ENCODE measurements around the gene FRMD8. TPM values are rescaled to one million over a fixed set of nuclear protein-coding genes. Genes with fewer than 3 reads are reported as not detected.

FRMD8 gene
- total and polyA plus RNA-seq, 2 of the 4 experiments (the other 2 are of a cell fraction), result 11.3 to 19.8 TPM

GRCh38 chr11:65402790-65403189, 16.4 kb downstream of the FRMD8 start:
- in situ Hi-C loops (cut with MboI; ENCODE audit: low sequenced_read_pairs), result no loop called here
- Histone ChIP-seq H4K91ac (ENCODE audit: insufficient read depth, low read depth, low read length) (no peak overlapping the region), H3K9me1 (ENCODE audit: insufficient read depth, low read length) (peaks cover 4% of the 10 kb centered on the region), H2AFZ (replicated peaks; ENCODE audit: low read length, poor library complexity) (no peak overlapping the region), H3K27ac (ENCODE audit: insufficient read depth, low read length) (no peak overlapping the region), H3K79me1 (ENCODE audit: low read depth in 1 of 2, low read length in 2 of 2) (peaks cover 9 to 27% of the 10 kb centered on the region in 2 experiments), H4K20me1 (ENCODE audit: insufficient read depth, low read length) (peaks cover 7% of the 10 kb centered on the region), H3K18ac (ENCODE audit: low read depth, low read length) (no peak overlapping the region), H3K4me2 (ENCODE audit: low read depth, low read length) (no peak overlapping the region), H3K4ac (ENCODE audit: low read depth, low read length) (no peak overlapping the region), H4K8ac (ENCODE audit: low read depth in 2 of 2, low read length in 2 of 2) (no peak overlapping the region), H3K9ac (ENCODE audit: low read depth, low read length) (no peak overlapping the region), H2BK20ac (ENCODE audit: low read depth, low read length) (no peak overlapping the region), H3K56ac (ENCODE audit: extremely low read depth, insufficient read depth, low read length) (no peak overlapping the region), H3K14ac (replicated peaks; ENCODE audit: low read depth, low read length) (no peak overlapping the region), H3K36me3 (ENCODE audit: control insufficient read depth, insufficient read depth, low read length) (peaks cover 57% of the 10 kb centered on the region), H4K5ac (ENCODE audit: low read depth, low read length) (no peak overlapping the region), H3K4me1 (ENCODE audit: control insufficient read depth, insufficient read depth, low read length) (0 out of 2 replicates have a peak, but pooled peaks cover 1% of the 10 kb centered on the region), H3K9me3 (ENCODE audit: control insufficient read depth, insufficient read depth, low read length) (no peaks in the 10 kb centered on the region), H3K23ac (ENCODE audit: low read depth, low read length) (no peak overlapping the region), H3K4me3 (ENCODE audit: insufficient read depth, low read depth, low read length) (no peak overlapping the region), H2AK9ac (replicated peaks; ENCODE audit: low read depth, low read length, poor library complexity) (no peak overlapping the region), H2BK5ac (ENCODE audit: low read depth, low read length, poor library complexity, severe bottlenecking) (no peak overlapping the region), H2BK15ac (ENCODE audit: low read depth, low read length) (no peak overlapping the region), H3K27me3 (ENCODE audit: control insufficient read depth, insufficient read depth, low read length) (no peaks in the 10 kb centered on the region), H2AK5ac (ENCODE audit: low read depth, low read length) (no peak overlapping the region), H2BK120ac (ENCODE audit: low read depth, low read length) (no peak overlapping the region)
- no CpG with 5 or more reads among the region's 2 CpGs for WGBS, 2 experiments (ENCODE audit: extremely low coverage in 2 of 2, insufficient read length in 1 of 2)
- no TSS peak for BruUV-seq (replicated peaks)
- DNase-seq, result no peak
- intact Hi-C loops (cut with micrococcal nuclease), result no loop called here
- dilution Hi-C loops (cut with HindIII; ENCODE audit: low sequenced_read_pairs, unreplicated experiment), result no loop called here
- TF ChIP-seq FOS (IDR thresholded peaks at IDR 0.05; ENCODE audit: low read depth, low read length) (no peak), MAZ (IDR thresholded peaks at IDR 0.05; ENCODE audit: borderline replicate concordance, low read depth, low read length) (no peak), SMC3 (IDR thresholded peaks at IDR 0.05; ENCODE audit: low read depth, low read length) (no peak), CTCF (conservative IDR thresholded peaks at IDR 0.05; ENCODE audit: low read depth, low read length) (no peak), MXI1 (IDR thresholded peaks at IDR 0.05; ENCODE audit: borderline replicate concordance, low read depth, low read length) (no peak), RAD21 (IDR thresholded peaks at IDR 0.05; ENCODE audit: low read length) (no peak), MAFK (IDR thresholded peaks at IDR 0.05; ENCODE audit: low read depth, low read length) (no peak), NFE2L2 (IDR thresholded peaks at IDR 0.05; ENCODE audit: low read depth, low read length) (no peak), USF2 (IDR thresholded peaks at IDR 0.05; ENCODE audit: low read depth, low read length) (no peak), CHD1 (IDR thresholded peaks at IDR 0.05; ENCODE audit: low read depth, low read length) (no peak), CEBPB (IDR thresholded peaks at IDR 0.05; ENCODE audit: low read depth, low read length) (no peak), POLR2A (IDR thresholded peaks at IDR 0.05; ENCODE audit: low read depth, low read length) (no peak), BHLHE40 (IDR thresholded peaks at IDR 0.05; ENCODE audit: low read depth, low read length) (no peak)
- ChIA-PET CTCF (no interaction called here), POLR2A (ENCODE audit: unreplicated experiment) (no interaction called here)
- ATAC-seq (ENCODE audit: low read depth), result no peak

Measured in IMR-90 (cell line).